ENCODE measurements around the gene PARK7. TPM values are rescaled to one million over a fixed set of nuclear protein-coding genes. Genes with fewer than 3 reads are reported as not detected.
A peak's percentile ranks its signal among the peaks of the same experiment; 100 is the strongest.

Gene PARK7
- total and polyA plus RNA-seq, 2 experiments from 2014 or later = 178 to 679 TPM

- Histone ChIP-seq H3F3A (replicated peaks; ENCODE audit: low read depth) (no peaks in the 10 kb centered on the region), H4K20me1 (replicated peaks; ENCODE audit: insufficient read depth) (peaks cover 22% of the 10 kb centered on the region), H3K4me1 (ENCODE audit: insufficient read depth) (no peaks in the 10 kb centered on the region), H3K4me2 (no peak overlapping the region), H3K27ac (ENCODE audit: low read depth) (no peak overlapping the region), H3K9me2 (ENCODE audit: insufficient read depth) (no peaks in the 10 kb centered on the region), H2AFZ (no peak overlapping the region), H3K27me3 (ENCODE audit: insufficient read depth) (no peaks in the 10 kb centered on the region), H3K79me2 (replicated peaks; ENCODE audit: insufficient read depth) (peaks cover 39% of the 10 kb centered on the region), H3K36me3 (ENCODE audit: insufficient read depth) (peaks cover 40% of the 10 kb centered on the region), H3K4me3 (no peak overlapping the region)
- ATAC-seq (no peak), DNase-seq (ENCODE audit: low spot score) (no peak)
- H3K27me3 Mint-ChIP-seq (ENCODE audit: insufficient read depth, low read depth, poor library complexity) = peaks cover 8% of the 10 kb centered on the region
- H3K4me3 Mint-ChIP-seq = no peak overlapping the region
- peaks cover 2% of the 10 kb centered on the region; the same call in 1 of the 3 replicates for H3K4me1 Mint-ChIP-seq
- no peaks in the 10 kb centered on the region for H3K9me3 Mint-ChIP-seq
- peaks cover 70% of the 10 kb centered on the region for H3K36me3 Mint-ChIP-seq (ENCODE audit: low read depth)
- no peak overlapping the region for H3K27ac Mint-ChIP-seq
- TF ChIP-seq, protein P1, sequence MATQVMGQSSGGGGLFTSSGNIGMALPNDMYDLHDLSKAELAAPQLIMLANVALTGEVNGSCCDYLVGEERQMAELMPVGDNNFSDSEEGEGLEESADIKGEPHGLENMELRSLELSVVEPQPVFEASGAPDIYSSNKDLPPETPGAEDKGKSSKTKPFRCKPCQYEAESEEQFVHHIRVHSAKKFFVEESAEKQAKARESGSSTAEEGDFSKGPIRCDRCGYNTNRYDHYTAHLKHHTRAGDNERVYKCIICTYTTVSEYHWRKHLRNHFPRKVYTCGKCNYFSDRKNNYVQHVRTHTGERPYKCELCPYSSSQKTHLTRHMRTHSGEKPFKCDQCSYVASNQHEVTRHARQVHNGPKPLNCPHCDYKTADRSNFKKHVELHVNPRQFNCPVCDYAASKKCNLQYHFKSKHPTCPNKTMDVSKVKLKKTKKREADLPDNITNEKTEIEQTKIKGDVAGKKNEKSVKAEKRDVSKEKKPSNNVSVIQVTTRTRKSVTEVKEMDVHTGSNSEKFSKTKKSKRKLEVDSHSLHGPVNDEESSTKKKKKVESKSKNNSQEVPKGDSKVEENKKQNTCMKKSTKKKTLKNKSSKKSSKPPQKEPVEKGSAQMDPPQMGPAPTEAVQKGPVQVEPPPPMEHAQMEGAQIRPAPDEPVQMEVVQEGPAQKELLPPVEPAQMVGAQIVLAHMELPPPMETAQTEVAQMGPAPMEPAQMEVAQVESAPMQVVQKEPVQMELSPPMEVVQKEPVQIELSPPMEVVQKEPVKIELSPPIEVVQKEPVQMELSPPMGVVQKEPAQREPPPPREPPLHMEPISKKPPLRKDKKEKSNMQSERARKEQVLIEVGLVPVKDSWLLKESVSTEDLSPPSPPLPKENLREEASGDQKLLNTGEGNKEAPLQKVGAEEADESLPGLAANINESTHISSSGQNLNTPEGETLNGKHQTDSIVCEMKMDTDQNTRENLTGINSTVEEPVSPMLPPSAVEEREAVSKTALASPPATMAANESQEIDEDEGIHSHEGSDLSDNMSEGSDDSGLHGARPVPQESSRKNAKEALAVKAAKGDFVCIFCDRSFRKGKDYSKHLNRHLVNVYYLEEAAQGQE (IDR thresholded peaks at IDR 0.05; ENCODE audit: unreplicated experiment) = no peak
- no peak for TF ChIP-seq CREB1 (CRISPR knock-in tag; IDR thresholded peaks at IDR 0.05; ENCODE audit: low read depth)
These were observed 11.6 kb downstream of the PARK7 start for GRCh38 chr1:7973086-7973485.

GRCh38 chr1:7975212-7975865 is 13.8 kb downstream of the PARK7 start:
- ATAC-seq (peak; percentile 100), DNase-seq (ENCODE audit: low spot score) (peak; percentile 92)
- H3F3A ChIP-seq (replicated peaks; ENCODE audit: low read depth) = no peaks in the 10 kb centered on the region
- no peak overlapping the region for H3K4me3 Mint-ChIP-seq
- peaks cover 8% of the 10 kb centered on the region for H3K27me3 Mint-ChIP-seq (ENCODE audit: insufficient read depth, low read depth, poor library complexity)
- peaks cover 28% of the 10 kb centered on the region for H3K79me2 ChIP-seq (replicated peaks; ENCODE audit: insufficient read depth)
- peaks cover 14% of the 10 kb centered on the region for H4K20me1 ChIP-seq (replicated peaks; ENCODE audit: insufficient read depth)
- H3K4me3 ChIP-seq = no peak overlapping the region
- H3K27ac ChIP-seq (ENCODE audit: low read depth) = no peak overlapping the region
- no peaks in the 10 kb centered on the region for H3K4me1 ChIP-seq (ENCODE audit: insufficient read depth)
- H3K9me3 Mint-ChIP-seq = no peaks in the 10 kb centered on the region
- TF ChIP-seq NANOG (IDR thresholded peaks at IDR 0.05; ENCODE audit: borderline replicate concordance) (no peak), ZNF462 (CRISPR knock-in tag; IDR thresholded peaks at IDR 0.05) (peak; percentile 65; the same call in 1 of the 2 replicates)
- TF ChIP-seq, protein P2, sequence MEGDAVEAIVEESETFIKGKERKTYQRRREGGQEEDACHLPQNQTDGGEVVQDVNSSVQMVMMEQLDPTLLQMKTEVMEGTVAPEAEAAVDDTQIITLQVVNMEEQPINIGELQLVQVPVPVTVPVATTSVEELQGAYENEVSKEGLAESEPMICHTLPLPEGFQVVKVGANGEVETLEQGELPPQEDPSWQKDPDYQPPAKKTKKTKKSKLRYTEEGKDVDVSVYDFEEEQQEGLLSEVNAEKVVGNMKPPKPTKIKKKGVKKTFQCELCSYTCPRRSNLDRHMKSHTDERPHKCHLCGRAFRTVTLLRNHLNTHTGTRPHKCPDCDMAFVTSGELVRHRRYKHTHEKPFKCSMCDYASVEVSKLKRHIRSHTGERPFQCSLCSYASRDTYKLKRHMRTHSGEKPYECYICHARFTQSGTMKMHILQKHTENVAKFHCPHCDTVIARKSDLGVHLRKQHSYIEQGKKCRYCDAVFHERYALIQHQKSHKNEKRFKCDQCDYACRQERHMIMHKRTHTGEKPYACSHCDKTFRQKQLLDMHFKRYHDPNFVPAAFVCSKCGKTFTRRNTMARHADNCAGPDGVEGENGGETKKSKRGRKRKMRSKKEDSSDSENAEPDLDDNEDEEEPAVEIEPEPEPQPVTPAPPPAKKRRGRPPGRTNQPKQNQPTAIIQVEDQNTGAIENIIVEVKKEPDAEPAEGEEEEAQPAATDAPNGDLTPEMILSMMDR (conservative IDR thresholded peaks at IDR 0.05; ENCODE audit: low read depth in 2 of 2) = peak; percentile 96 to 99
- H3K36me3 Mint-ChIP-seq (ENCODE audit: low read depth) = peaks cover 77% of the 10 kb centered on the region
- H3K9me2 ChIP-seq (ENCODE audit: insufficient read depth) = no peaks in the 10 kb centered on the region
- H3K4me2 ChIP-seq = no peak overlapping the region
- peaks cover 2% of the 10 kb centered on the region; the same call in 1 of the 3 replicates for H3K4me1 Mint-ChIP-seq
- H3K27ac Mint-ChIP-seq = no peak overlapping the region
- no peaks in the 10 kb centered on the region for H3K27me3 ChIP-seq (ENCODE audit: insufficient read depth)
- peaks cover 29% of the 10 kb centered on the region for H3K36me3 ChIP-seq (ENCODE audit: insufficient read depth)
- no peak overlapping the region for H2AFZ ChIP-seq

Measured in GM23338 (cell line).